Measurements from ENCODE around the gene CCDC91.

DNA sequence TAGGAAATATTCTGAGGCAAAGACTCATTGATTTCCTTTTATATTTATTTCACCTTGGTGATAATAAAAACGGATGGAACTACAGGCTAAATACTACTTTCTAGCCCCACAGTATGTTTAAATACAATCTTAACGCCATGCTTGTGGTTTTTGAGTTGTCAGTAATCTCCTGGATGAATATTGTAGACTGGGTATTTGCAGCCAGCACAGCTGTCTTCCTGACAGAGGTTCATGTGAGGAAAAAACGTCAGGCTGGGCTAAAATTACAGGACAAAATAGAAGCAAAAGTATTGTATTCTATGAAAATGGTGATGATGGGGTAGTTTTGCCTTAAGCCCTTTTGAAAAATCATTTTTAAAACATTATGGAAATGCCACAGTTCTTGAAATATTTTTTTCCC is 140.9 kb downstream of the CCDC91 start:
- TF ChIP-seq CTCF (IDR thresholded peaks at IDR 0.05) (no peak), POLR2A (IDR thresholded peaks at IDR 0.05) (no peak)
